Measurements from ENCODE around the gene FBXL20. TPM values are rescaled to one million over a fixed set of nuclear protein-coding genes. Genes with fewer than 3 reads are reported as not detected.

Gene FBXL20, protein sequence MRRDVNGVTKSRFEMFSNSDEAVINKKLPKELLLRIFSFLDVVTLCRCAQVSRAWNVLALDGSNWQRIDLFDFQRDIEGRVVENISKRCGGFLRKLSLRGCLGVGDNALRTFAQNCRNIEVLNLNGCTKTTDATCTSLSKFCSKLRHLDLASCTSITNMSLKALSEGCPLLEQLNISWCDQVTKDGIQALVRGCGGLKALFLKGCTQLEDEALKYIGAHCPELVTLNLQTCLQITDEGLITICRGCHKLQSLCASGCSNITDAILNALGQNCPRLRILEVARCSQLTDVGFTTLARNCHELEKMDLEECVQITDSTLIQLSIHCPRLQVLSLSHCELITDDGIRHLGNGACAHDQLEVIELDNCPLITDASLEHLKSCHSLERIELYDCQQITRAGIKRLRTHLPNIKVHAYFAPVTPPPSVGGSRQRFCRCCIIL
- total RNA-seq, result 8.2 and 9.2 TPM in 2 replicates

DNA sequence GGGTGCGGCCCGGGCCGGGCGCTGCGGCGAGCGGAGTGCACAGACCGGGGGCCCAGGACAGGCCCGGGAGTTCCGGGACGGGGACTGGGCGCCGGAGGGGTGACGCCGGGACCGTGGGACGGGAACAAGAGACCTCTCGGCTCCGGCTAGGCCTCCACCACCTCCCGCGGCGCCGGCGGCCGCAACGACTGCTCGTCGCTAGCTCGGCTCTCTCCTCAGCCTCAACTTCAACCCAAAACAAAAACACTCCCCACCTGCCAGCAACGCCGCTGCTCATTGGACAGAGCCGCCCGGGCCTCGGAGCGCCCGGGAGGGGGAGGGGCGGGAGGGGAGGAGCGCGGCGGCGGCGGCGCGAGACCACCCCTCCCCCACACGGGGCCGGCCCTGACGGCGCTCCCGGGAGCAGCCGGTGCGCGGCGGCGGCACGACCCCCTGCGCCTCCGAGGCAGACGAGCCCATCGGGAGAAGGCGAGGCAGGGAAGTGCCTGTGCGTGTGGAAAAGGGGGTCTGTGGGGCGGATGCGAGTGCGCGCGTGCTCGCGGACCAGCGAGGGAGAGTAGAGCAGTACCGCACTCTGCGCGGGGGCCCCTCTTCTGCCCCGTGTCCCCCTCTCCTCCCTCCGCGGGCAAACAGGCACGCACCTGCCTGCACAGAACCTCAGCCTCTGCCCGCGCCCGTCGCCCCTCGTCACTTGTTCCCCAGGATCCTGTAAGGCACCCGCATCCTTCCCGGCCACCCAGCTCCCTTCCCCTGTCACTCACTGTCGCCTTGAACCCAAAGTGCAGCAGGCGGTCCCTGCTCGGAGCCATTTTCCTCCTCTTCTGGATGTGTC, at the start of gene FBXL20:
FBXL20 (minus strand) TSS at position 215 of the 832 bp plus-strand sequence. CDS start 224 bp downstream, outside the sequence.

DNA sequence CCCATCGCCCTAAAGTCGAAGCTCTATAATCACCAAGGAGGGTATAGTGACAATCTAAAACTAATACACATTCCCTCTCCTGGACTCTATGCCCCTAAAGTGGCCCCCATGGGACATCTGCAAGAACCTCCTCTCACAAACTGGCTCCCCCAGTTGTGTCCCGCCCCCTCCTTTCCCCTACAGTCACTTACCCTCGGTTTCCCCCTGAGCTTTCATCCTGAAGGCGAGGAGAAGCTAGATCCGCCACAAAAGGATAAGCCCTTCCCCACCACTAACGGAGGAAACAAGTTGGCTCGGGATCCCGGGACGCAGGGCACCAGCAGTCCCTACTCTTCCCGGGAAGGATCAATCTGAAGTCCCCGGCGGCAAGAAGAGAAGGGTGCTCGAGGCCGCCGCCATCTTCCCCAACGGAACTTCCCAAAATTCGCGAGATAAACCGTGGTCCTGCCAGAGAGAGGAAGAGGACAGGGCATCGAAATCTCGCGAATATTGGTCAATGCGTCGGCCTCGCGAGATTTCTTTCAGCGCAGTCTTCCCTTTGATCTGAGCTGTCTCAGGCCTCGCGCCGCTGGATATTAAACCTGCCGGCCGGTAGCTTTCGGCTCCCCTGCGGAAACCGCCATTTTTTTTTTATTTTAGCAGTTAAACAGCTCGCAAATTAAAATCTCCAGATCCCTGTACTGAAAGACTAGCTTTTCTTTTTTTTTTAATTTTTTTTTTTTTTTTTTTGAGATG, 49.6 kb upstream of the FBXL20 start, which contains the start of gene MED1:
MED1 (minus strand) TSS at position 417 of the 735 bp plus-strand sequence; CDS start at position 216, 201 bp downstream.

DNA sequence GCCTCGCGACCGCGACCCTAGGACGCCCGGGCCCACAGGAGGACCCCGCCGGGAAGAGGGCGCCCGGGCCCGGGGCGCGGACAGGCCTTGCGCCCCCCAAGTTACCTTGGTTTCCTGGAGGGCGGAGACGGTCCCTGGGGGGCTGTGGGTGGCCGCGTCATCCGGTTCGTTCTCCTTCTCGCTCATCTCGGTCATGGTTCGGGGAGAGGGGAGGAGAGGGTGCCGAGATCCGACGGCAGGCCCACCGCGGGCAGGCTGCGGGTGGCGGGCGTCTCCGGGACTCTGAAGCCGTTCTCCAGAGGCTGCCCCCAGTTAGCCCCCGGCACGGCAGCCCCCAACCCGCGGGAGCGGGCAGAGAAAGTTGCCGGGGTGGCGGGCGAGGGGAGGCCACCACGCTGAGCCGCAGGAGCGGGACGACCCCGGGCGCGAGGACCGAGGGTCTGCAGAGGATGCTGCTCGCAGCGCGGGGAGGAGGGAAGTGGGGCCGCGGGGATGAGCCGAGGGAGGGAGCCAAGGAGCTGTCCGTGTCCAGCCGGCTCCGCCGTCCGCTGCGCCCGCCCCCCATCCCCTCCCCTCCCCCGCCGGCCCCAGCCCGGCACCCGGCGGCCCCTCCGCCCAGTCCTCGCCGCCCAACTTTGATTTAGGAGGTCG, 176.0 kb downstream of the FBXL20 start, which contains the start of gene STAC2:
STAC2 (minus strand) TSS at position 638 of the 651 bp plus-strand sequence; CDS start at position 195, 443 bp downstream.

Other genes starting within 250 kb of the FBXL20 start
- gene PLXDC1, start 250.0 kb downstream of the FBXL20 start, total RNA-seq, result not detected in 2 replicates
- gene ARL5C, start 235.5 kb downstream of the FBXL20 start, total RNA-seq, result not detected in 2 replicates
- gene CACNB1, start 204.0 kb downstream of the FBXL20 start, total RNA-seq, result 4.6 and 5.0 TPM in 2 replicates
- gene RPL19, start 201.3 kb downstream of the FBXL20 start, total RNA-seq, result 2,588 and 2,745 TPM in 2 replicates
- gene STAC2, start 175.7 kb downstream of the FBXL20 start, total RNA-seq, result not detected in 2 replicates
- gene MED1, start 49.6 kb upstream of the FBXL20 start, total RNA-seq, result 17.6 and 19.8 TPM in 2 replicates
- 15.9 and 22.0 TPM in 2 replicates for gene CDK12, start 59.9 kb upstream of the FBXL20 start, total RNA-seq
- not detected in 2 replicates for gene NEUROD2, start 206.3 kb upstream of the FBXL20 start, total RNA-seq
- gene PPP1R1B, start 225.3 kb upstream of the FBXL20 start, total RNA-seq, result not detected in 2 replicates
- 39.5 and 70.1 TPM in 2 replicates for gene STARD3, start 235.5 kb upstream of the FBXL20 start, total RNA-seq

Measured in myometrial cell (primary cell).